ENCODE results near the gene THSD7A.

DNA sequence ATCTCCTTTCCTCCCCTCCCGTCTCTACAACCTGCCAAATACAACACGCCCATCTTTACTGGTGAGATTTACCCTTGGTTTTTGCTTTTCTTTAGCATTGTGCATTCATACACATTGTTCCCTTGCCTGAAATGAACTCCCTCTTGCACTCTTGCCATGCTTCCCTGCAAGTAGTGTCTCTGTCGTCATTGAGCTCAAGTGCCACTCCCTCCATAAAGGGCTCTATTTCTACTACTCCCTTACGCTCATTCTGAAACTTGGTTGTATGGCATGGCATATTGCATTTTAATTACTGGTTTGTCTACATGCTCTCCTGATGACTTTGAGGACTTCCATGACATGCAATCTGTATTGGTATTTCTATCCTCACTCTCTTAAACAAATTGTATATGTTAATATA is 242.7 kb downstream of the THSD7A start:
- TF ChIP-seq, protein P1, sequence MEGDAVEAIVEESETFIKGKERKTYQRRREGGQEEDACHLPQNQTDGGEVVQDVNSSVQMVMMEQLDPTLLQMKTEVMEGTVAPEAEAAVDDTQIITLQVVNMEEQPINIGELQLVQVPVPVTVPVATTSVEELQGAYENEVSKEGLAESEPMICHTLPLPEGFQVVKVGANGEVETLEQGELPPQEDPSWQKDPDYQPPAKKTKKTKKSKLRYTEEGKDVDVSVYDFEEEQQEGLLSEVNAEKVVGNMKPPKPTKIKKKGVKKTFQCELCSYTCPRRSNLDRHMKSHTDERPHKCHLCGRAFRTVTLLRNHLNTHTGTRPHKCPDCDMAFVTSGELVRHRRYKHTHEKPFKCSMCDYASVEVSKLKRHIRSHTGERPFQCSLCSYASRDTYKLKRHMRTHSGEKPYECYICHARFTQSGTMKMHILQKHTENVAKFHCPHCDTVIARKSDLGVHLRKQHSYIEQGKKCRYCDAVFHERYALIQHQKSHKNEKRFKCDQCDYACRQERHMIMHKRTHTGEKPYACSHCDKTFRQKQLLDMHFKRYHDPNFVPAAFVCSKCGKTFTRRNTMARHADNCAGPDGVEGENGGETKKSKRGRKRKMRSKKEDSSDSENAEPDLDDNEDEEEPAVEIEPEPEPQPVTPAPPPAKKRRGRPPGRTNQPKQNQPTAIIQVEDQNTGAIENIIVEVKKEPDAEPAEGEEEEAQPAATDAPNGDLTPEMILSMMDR (IDR thresholded peaks at IDR 0.05; ENCODE audit: insufficient read depth, low read depth, low read length), result no peak
- TF ChIP-seq EZH2 (IDR thresholded peaks at IDR 0.05; ENCODE audit: insufficient read depth, low read length), result no peak
